H1 (cell line): ENCODE data around the gene OR7A10.

ENCODE experiments used
- BRCA1 ChIP-seq: IDR thresholded peaks from 2 replicates; pipeline ENCODE4 v1.6.1; 2012; ENCODE audit warnings: low read depth, low read length, improper control_type of control experiment
- EP300 ChIP-seq, 2 experiments: IDR thresholded peaks; 1 replicate in 1 of 2; 2 replicates in 1 of 2; pipeline ENCODE4 v1.6.1; 2011 to 2012; ENCODE audit warnings: low read depth in 2 of 2, low read length in 2 of 2, mild to moderate bottlenecking in 2 of 2, borderline replicate concordance in 1 of 2, inconsistent platforms in 1 of 2, moderate library complexity in 1 of 2
- FOSL1 ChIP-seq: IDR thresholded peaks from 2 replicates; pipeline ENCODE4 v1.6.1; 2011; ENCODE audit warnings: mild to moderate bottlenecking, low read depth, low read length, moderate library complexity; ENCODE audit not compliant: insufficient read depth
- JUND ChIP-seq: IDR thresholded peaks from 2 replicates; pipeline ENCODE4 v1.6.1; 2011; ENCODE audit warnings: mild to moderate bottlenecking, improper control_type of control experiment, low read length
- RAD21 ChIP-seq, 2 experiments: IDR thresholded peaks in 1 of 2; conservative IDR thresholded peaks in 1 of 2; 2 replicates each; pipeline ENCODE4 v1.6.1; 2011; ENCODE audit warnings: low read depth in 2 of 2, low read length in 2 of 2, improper control_type of control experiment in 1 of 2, inconsistent platforms in 1 of 2, mild to moderate bottlenecking in 1 of 2, moderate library complexity in 1 of 2
- TBP ChIP-seq: IDR thresholded peaks from 2 replicates; pipeline ENCODE4 v1.6.1; 2011; ENCODE audit warnings: low read depth, low read length, improper control_type of control experiment
- TF ChIP-seq, protein P1 (sequence below): IDR thresholded peaks from 2 replicates; pipeline ENCODE4 v1.6.1; 2012; ENCODE audit warnings: low read length, inconsistent platforms
- TF ChIP-seq, protein P2 (sequence below), 3 experiments: IDR thresholded peaks; 1 replicate in 2 of 3; 2 replicates in 1 of 3; pipeline versions ENCODE4 v1.5.1 to v1.6.1; 2011; ENCODE audit warnings: low read length in 3 of 3, mild to moderate bottlenecking in 3 of 3, inconsistent platforms in 2 of 3, low read depth in 1 of 3, moderate library complexity in 1 of 3; ENCODE audit not compliant: insufficient read depth in 1 of 3; ENCODE audit errors: control extremely low read depth in 1 of 3
- TF ChIP-seq, protein P3 (sequence below): IDR thresholded peaks from 2 replicates; pipeline ENCODE4 v1.6.1; 2012; ENCODE audit warnings: inconsistent platforms
- TF ChIP-seq, protein P4 (sequence below): IDR thresholded peaks from 2 replicates; pipeline ENCODE4 v1.6.1; 2011; ENCODE audit warnings: low read depth, mild to moderate bottlenecking, low read length; ENCODE audit not compliant: insufficient read depth

DNA sequence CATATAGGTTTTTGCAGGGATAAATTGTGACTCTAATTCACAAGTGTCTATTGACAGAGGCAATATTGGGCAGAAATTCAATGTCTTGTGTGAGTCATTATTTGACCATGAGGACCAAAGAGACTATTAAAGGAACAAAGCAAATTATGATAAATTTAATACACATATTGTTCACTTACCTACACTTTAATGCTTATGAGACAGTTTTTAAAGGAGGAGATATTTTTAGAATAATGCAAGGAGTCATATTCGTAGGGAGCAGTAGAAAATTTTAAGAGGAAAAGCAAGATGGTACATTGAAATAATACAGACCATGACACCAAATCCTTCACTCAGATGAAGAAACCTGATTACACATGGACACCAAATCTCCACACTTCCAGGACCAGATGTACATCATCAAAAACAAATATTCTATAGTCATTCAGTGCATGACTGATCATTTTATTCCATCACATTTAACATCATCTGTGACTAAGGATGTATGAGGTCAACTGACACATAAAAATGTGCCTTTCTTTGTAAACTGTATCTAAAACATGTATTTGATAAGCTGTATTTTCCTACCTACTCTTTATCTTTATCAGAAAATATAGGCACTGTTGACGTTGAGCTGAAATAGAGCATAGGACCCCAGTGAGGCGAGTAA, 41.4 kb upstream of the OR7A10 start:
- TF ChIP-seq, protein P1, sequence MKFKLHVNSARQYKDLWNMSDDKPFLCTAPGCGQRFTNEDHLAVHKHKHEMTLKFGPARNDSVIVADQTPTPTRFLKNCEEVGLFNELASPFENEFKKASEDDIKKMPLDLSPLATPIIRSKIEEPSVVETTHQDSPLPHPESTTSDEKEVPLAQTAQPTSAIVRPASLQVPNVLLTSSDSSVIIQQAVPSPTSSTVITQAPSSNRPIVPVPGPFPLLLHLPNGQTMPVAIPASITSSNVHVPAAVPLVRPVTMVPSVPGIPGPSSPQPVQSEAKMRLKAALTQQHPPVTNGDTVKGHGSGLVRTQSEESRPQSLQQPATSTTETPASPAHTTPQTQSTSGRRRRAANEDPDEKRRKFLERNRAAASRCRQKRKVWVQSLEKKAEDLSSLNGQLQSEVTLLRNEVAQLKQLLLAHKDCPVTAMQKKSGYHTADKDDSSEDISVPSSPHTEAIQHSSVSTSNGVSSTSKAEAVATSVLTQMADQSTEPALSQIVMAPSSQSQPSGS: no peak
- no peak for TF ChIP-seq JUND
- TF ChIP-seq, protein P2, sequence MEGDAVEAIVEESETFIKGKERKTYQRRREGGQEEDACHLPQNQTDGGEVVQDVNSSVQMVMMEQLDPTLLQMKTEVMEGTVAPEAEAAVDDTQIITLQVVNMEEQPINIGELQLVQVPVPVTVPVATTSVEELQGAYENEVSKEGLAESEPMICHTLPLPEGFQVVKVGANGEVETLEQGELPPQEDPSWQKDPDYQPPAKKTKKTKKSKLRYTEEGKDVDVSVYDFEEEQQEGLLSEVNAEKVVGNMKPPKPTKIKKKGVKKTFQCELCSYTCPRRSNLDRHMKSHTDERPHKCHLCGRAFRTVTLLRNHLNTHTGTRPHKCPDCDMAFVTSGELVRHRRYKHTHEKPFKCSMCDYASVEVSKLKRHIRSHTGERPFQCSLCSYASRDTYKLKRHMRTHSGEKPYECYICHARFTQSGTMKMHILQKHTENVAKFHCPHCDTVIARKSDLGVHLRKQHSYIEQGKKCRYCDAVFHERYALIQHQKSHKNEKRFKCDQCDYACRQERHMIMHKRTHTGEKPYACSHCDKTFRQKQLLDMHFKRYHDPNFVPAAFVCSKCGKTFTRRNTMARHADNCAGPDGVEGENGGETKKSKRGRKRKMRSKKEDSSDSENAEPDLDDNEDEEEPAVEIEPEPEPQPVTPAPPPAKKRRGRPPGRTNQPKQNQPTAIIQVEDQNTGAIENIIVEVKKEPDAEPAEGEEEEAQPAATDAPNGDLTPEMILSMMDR (IDR thresholded peaks at IDR 0.05; ENCODE audit: control extremely low read depth in 1 of 3, insufficient read depth in 1 of 3, low read depth in 1 of 3, low read length in 3 of 3): no peak
- TF ChIP-seq FOSL1: no peak
- TF ChIP-seq, protein P3, sequence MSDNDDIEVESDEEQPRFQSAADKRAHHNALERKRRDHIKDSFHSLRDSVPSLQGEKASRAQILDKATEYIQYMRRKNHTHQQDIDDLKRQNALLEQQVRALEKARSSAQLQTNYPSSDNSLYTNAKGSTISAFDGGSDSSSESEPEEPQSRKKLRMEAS: no peak
- no peak for TF ChIP-seq RAD21 (IDR thresholded peaks at IDR 0.05 in 1 of 2, conservative IDR thresholded peaks at IDR 0.05 in 1 of 2; ENCODE audit: low read depth in 2 of 2, low read length in 2 of 2)
- no peak for TF ChIP-seq EP300 (IDR thresholded peaks at IDR 0.05; ENCODE audit: borderline replicate concordance in 1 of 2, low read depth in 2 of 2, low read length in 2 of 2)
- TF ChIP-seq, protein P4, sequence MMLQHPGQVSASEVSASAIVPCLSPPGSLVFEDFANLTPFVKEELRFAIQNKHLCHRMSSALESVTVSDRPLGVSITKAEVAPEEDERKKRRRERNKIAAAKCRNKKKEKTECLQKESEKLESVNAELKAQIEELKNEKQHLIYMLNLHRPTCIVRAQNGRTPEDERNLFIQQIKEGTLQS: no peak
- no peak for TF ChIP-seq BRCA1
- TF ChIP-seq TBP: no peak
